NT2/D1 (cell line): ENCODE data around the gene MAGEA2B.
"Not testable (repeated sequence)": the region's sequence is repeated elsewhere in the genome, so short reads cannot be mapped to it uniquely, and the experiment has no call there.

ENCODE experiments used
- SUZ12 ChIP-seq: IDR thresholded peaks from 2 replicates; pipeline ENCODE4 v1.6.1; 2011; ENCODE audit not compliant: insufficient read length, insufficient read depth; ENCODE audit errors: extremely low read depth
- YY1 ChIP-seq: IDR thresholded peaks from 2 replicates; pipeline ENCODE4 v1.6.1; 2011; ENCODE audit not compliant: insufficient read length, insufficient read depth
- ZNF274 ChIP-seq: IDR thresholded peaks from 2 replicates; pipeline ENCODE4 v1.6.1; 2011; ENCODE audit warnings: mild to moderate bottlenecking, low read depth, low read length

GRCh38 chrX:152674652-152675051, 39.8 kb upstream of the MAGEA2B start:
- not testable (repeated sequence) for TF ChIP-seq ZNF274, YY1, SUZ12
